GM12878 (cell line): ENCODE results near the gene CCNJL.

Experiments
- EP300 ChIP-seq, 2 experiments: fragments of 150-350 bp in 1 of 2; IDR thresholded peaks; 2 replicates each; pipeline ENCODE4 v1.6.1; 2011 to 2012; ENCODE audit warnings: low read depth in 2 of 2, low read length in 2 of 2, borderline replicate concordance in 1 of 2, improper control_type of control experiment in 1 of 2, inconsistent platforms in 1 of 2; ENCODE audit not compliant: control insufficient read depth in 1 of 2
- FOS ChIP-seq: IDR thresholded peaks from 3 replicates; pipeline ENCODE4 v1.6.1; 2011; ENCODE audit warnings: borderline replicate concordance; ENCODE audit not compliant: insufficient read length; ENCODE audit errors: extremely low read depth
- KAT2A ChIP-seq: conservative IDR thresholded peaks from 2 replicates; pipeline ENCODE4 v1.6.1; 2011; ENCODE audit warnings: low read depth, low read length; ENCODE audit not compliant: control insufficient read depth
- POLR2A ChIP-seq: IDR thresholded peaks from 2 replicates; pipeline ENCODE4 v1.6.1; 2011; ENCODE audit warnings: low read depth, mild to moderate bottlenecking, low read length
- POLR2AphosphoS2 ChIP-seq: IDR thresholded peaks from 2 replicates; pipeline ENCODE4 v1.6.1; 2011; ENCODE audit warnings: low read depth, mild to moderate bottlenecking, low read length, improper control_type of control experiment, moderate library complexity
- SREBF2 ChIP-seq: IDR thresholded peaks from 2 replicates; pipeline ENCODE4 v1.6.1; 2012; ENCODE audit warnings: mild to moderate bottlenecking, low read length
- TF ChIP-seq, protein P1 (sequence below): fragments of 450-650 bp; conservative IDR thresholded peaks from 2 replicates; pipeline ENCODE4 v1.6.1; 2017; ENCODE audit warnings: mild to moderate bottlenecking, moderate library complexity
- TF ChIP-seq, protein P2 (sequence below): fragments of 450-650 bp; IDR thresholded peaks from 2 replicates; pipeline ENCODE4 v1.6.1; 2017; ENCODE audit warnings: mild to moderate bottlenecking
- TF ChIP-seq, protein P3 (sequence below), 3 experiments: IDR thresholded peaks in 2 of 3; conservative IDR thresholded peaks in 1 of 3; 2 replicates each; pipeline ENCODE4 v1.5.1; 2011; ENCODE audit warnings: low read depth in 3 of 3, low read length in 3 of 3, mild to moderate bottlenecking in 3 of 3, control low read depth in 2 of 3, moderate library complexity in 2 of 3, inconsistent platforms in 1 of 3, mixed read lengths in 1 of 3; ENCODE audit not compliant: control insufficient read depth in 2 of 3, insufficient read depth in 1 of 3; ENCODE audit errors: extremely low read depth in 1 of 3
- TF ChIP-seq, protein P4 (sequence below): IDR thresholded peaks from 2 replicates; pipeline ENCODE4 v1.6.1; 2012; ENCODE audit warnings: low read depth, low read length, improper control_type of control experiment
- TF ChIP-seq, protein P5 (sequence below): fragments of 450-650 bp; IDR thresholded peaks from 2 replicates; pipeline ENCODE4 v1.6.1; 2014; ENCODE audit warnings: mild to moderate bottlenecking
- TF ChIP-seq, protein P6 (sequence below): fragments of 450-650 bp; IDR thresholded peaks from 2 replicates; pipeline ENCODE4 v1.6.1; 2016; ENCODE audit warnings: mild to moderate bottlenecking

DNA sequence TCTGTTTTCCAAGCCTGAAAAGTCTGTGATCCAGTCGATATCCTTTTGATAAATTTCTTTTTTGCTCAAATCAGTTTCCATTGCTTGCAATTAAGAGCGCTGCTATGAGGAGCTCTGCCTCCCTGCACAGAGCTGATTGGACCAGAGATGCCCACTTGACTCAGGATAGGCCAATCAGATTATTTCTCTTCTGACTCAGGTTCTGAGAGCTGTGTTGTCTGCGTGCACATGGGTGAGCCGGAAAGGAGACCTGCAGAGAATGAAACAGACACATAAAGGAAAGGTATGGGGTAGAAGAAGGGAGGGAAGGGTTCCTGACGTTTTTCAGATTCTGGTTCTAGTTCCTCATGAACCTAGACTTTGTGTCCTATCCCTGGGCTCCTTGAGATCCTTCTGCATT, 98.8 kb downstream of the CCNJL start:
- TF ChIP-seq, protein P1, sequence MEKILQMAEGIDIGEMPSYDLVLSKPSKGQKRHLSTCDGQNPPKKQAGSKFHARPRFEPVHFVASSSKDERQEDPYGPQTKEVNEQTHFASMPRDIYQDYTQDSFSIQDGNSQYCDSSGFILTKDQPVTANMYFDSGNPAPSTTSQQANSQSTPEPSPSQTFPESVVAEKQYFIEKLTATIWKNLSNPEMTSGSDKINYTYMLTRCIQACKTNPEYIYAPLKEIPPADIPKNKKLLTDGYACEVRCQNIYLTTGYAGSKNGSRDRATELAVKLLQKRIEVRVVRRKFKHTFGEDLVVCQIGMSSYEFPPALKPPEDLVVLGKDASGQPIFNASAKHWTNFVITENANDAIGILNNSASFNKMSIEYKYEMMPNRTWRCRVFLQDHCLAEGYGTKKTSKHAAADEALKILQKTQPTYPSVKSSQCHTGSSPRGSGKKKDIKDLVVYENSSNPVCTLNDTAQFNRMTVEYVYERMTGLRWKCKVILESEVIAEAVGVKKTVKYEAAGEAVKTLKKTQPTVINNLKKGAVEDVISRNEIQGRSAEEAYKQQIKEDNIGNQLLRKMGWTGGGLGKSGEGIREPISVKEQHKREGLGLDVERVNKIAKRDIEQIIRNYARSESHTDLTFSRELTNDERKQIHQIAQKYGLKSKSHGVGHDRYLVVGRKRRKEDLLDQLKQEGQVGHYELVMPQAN = no peak
- TF ChIP-seq POLR2AphosphoS2 (no peak), KAT2A (no peak), POLR2A (no peak), FOS (no peak), EP300 (IDR thresholded peaks at IDR 0.05; ENCODE audit: borderline replicate concordance in 1 of 2, control insufficient read depth in 1 of 2, low read depth in 2 of 2, low read length in 2 of 2) (no peak), SREBF2 (no peak)
- TF ChIP-seq, protein P2, sequence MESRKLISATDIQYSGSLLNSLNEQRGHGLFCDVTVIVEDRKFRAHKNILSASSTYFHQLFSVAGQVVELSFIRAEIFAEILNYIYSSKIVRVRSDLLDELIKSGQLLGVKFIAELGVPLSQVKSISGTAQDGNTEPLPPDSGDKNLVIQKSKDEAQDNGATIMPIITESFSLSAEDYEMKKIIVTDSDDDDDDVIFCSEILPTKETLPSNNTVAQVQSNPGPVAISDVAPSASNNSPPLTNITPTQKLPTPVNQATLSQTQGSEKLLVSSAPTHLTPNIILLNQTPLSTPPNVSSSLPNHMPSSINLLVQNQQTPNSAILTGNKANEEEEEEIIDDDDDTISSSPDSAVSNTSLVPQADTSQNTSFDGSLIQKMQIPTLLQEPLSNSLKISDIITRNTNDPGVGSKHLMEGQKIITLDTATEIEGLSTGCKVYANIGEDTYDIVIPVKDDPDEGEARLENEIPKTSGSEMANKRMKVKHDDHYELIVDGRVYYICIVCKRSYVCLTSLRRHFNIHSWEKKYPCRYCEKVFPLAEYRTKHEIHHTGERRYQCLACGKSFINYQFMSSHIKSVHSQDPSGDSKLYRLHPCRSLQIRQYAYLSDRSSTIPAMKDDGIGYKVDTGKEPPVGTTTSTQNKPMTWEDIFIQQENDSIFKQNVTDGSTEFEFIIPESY = no peak
- TF ChIP-seq, protein P3, sequence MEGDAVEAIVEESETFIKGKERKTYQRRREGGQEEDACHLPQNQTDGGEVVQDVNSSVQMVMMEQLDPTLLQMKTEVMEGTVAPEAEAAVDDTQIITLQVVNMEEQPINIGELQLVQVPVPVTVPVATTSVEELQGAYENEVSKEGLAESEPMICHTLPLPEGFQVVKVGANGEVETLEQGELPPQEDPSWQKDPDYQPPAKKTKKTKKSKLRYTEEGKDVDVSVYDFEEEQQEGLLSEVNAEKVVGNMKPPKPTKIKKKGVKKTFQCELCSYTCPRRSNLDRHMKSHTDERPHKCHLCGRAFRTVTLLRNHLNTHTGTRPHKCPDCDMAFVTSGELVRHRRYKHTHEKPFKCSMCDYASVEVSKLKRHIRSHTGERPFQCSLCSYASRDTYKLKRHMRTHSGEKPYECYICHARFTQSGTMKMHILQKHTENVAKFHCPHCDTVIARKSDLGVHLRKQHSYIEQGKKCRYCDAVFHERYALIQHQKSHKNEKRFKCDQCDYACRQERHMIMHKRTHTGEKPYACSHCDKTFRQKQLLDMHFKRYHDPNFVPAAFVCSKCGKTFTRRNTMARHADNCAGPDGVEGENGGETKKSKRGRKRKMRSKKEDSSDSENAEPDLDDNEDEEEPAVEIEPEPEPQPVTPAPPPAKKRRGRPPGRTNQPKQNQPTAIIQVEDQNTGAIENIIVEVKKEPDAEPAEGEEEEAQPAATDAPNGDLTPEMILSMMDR (IDR thresholded peaks at IDR 0.05 in 2 of 3, conservative IDR thresholded peaks at IDR 0.05 in 1 of 3; ENCODE audit: control insufficient read depth in 2 of 3, extremely low read depth in 1 of 3, insufficient read depth in 1 of 3, low read depth in 3 of 3, low read length in 3 of 3) = no peak
- TF ChIP-seq, protein P4, sequence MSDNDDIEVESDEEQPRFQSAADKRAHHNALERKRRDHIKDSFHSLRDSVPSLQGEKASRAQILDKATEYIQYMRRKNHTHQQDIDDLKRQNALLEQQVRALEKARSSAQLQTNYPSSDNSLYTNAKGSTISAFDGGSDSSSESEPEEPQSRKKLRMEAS = no peak
- TF ChIP-seq, protein P5, sequence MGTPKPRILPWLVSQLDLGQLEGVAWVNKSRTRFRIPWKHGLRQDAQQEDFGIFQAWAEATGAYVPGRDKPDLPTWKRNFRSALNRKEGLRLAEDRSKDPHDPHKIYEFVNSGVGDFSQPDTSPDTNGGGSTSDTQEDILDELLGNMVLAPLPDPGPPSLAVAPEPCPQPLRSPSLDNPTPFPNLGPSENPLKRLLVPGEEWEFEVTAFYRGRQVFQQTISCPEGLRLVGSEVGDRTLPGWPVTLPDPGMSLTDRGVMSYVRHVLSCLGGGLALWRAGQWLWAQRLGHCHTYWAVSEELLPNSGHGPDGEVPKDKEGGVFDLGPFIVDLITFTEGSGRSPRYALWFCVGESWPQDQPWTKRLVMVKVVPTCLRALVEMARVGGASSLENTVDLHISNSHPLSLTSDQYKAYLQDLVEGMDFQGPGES = no peak
- TF ChIP-seq, protein P6, sequence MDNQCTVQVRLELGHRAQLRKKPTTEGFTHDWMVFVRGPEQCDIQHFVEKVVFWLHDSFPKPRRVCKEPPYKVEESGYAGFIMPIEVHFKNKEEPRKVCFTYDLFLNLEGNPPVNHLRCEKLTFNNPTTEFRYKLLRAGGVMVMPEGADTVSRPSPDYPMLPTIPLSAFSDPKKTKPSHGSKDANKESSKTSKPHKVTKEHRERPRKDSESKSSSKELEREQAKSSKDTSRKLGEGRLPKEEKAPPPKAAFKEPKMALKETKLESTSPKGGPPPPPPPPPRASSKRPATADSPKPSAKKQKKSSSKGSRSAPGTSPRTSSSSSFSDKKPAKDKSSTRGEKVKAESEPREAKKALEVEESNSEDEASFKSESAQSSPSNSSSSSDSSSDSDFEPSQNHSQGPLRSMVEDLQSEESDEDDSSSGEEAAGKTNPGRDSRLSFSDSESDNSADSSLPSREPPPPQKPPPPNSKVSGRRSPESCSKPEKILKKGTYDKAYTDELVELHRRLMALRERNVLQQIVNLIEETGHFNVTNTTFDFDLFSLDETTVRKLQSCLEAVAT = no peak
